Right cardiac atrium (tissue), 5 donors: Measurements from ENCODE around the gene FHIT. TPM values are rescaled to one million over a fixed set of nuclear protein-coding genes. Genes with fewer than 3 reads are reported as not detected.
A peak's percentile ranks its signal among the peaks of the same experiment; 100 is the strongest.

Source experiments
- ATAC-seq, 2 donors: fragments of 200-7000 bp; cut with Tn5 transposase; one replicate each; pipeline versions ENCODE4 v1.8.0 to v1.9.1; 2020; ENCODE audit warnings: moderate library complexity in 2 of 2, mild to moderate bottlenecking in 1 of 2
- DNase-seq, 3 donors: peaks; one replicate each; pipeline ENCODE4 v3.0.0-alpha.2; 2020
- H3K27ac ChIP-seq: one replicate; pipeline ENCODE4 v1.5.1; 2013; ENCODE audit warnings: mild to moderate bottlenecking, low read length, control low read depth, moderate library complexity
- H3K27me3 ChIP-seq: one replicate; pipeline ENCODE4 v1.6.1; 2013; ENCODE audit not compliant: control insufficient read depth, insufficient read depth
- H3K4me1 ChIP-seq: one replicate; pipeline ENCODE4 v1.6.1; 2013; ENCODE audit warnings: low read length; ENCODE audit not compliant: control insufficient read depth, insufficient read depth
- H3K4me3 ChIP-seq: one replicate; pipeline ENCODE4 v1.5.1; 2013; ENCODE audit warnings: low read length, control low read depth
- H3K9me3 ChIP-seq: one replicate; pipeline ENCODE4 v1.6.1; 2013; ENCODE audit warnings: low read length; ENCODE audit not compliant: control insufficient read depth
- WGBS: extraction: QIAGEN DNeasy Blood & Tissue Kit; methylation state at CpG from one replicate; pipeline ENCODE4 v1.1.7; 2013; 5-methylcytosine and 5-hydroxymethylcytosine counted together
- intact Hi-C, 4 donors: fragments of 100-400 bp; cut with DNase I; formaldehyde crosslinking; loops; one replicate each; pipeline versions ENCODE4 v1.11.0 to v1.14.0; 2022 to 2023
- polyA plus RNA-seq: library from polyadenylated mRNA; stranded (reverse); fragments of 200-250 nt; gene quantifications from one replicate; pipeline ENCODE4 v1.2.3, GENCODE V29; 2013
- total RNA-seq, 4 donors: library from RNA; stranded (reverse); fragmentation: NEBNext Ultra II Directional; extraction: Animal tissue kit (Norgen Biotek cat#: 25700); gene quantifications; one replicate each; pipeline ENCODE4 v1.2.1, GENCODE V29; 2021
- donor health status: healthy with polysubstance abuse.
- donor health status: DM: no; HTN: yes; CAD: no.
- donor health status: DM: no; HTN: no; CAD: no.
- donor health status: DM: no; HTN: yes; CAD: no; lungs with severe emphysema.
- donor health status: DM: yes; HTN: yes; CAD: no.

The FHIT gene
- total and polyA plus RNA-seq, 5 donors, result 16.5 to 25.8 (median 21.4) TPM

- 71% methylated on average over 4 of the region's 4 CpGs for WGBS
- H3K4me3 ChIP-seq, result no peak overlapping the region
Measured at GRCh38 chr3:60920519-60920918, 330.7 kb downstream of the FHIT start.

DNA sequence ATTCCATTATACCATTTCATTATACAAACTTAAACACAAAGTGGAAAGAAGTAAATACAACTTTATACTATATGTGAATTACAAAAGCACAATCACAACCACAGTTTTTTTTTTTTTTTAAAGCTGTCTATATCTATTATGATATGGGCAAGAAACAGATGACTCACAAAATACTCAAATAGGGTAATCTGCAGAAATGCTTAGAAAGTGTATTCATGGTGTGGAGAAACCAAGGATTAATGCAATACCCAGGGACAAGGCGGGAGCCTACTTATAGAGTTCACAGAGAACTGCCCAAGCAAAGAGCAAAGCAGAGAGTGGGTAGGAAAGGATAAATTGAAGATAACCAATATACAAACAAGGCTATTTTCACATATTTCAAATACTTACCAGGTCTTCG, 332.0 kb downstream of the FHIT start:
- no peak for DNase-seq
- H3K27ac ChIP-seq, result no peak overlapping the region
- H3K9me3 ChIP-seq, result no peaks in the 10 kb centered on the region
- ATAC-seq, result no peak
- H3K4me1 ChIP-seq, result no peaks in the 10 kb centered on the region
- intact Hi-C loops, result no loop called here
- WGBS, result 96% methylated on average over 2 of the region's 2 CpGs
- H3K4me3 ChIP-seq, result no peak overlapping the region
- H3K27me3 ChIP-seq, result no peaks in the 10 kb centered on the region

More at GRCh38 chr3:60920519-60920918, 330.7 kb downstream of the FHIT start:
- no peaks in the 10 kb centered on the region for H3K4me1 ChIP-seq
- intact Hi-C loops, result no loop called here
- no peaks in the 10 kb centered on the region for H3K27me3 ChIP-seq
- ATAC-seq, result no peak
- H3K27ac ChIP-seq, result no peak overlapping the region
- DNase-seq, result no peak
- no peaks in the 10 kb centered on the region for H3K9me3 ChIP-seq

GRCh38 chr3:60917141-60917540, 334.1 kb downstream of the FHIT start:
- ATAC-seq (no peak), DNase-seq (peak in 2 of 3 donors; percentile 48 to 80)
- intact Hi-C loops, result no loop called here
- H3K27me3 ChIP-seq, result no peaks in the 10 kb centered on the region
- H3K4me3 ChIP-seq, result no peak overlapping the region
- H3K27ac ChIP-seq, result no peak overlapping the region
- 74% methylated on average over 1 of the region's 1 CpG for WGBS
- no peaks in the 10 kb centered on the region for H3K4me1 ChIP-seq
- H3K9me3 ChIP-seq, result no peaks in the 10 kb centered on the region

- Histone ChIP-seq H3K4me1 (no peaks in the 10 kb centered on the region), H3K9me3 (no peaks in the 10 kb centered on the region), H3K27ac (no peak overlapping the region), H3K27me3 (no peaks in the 10 kb centered on the region), H3K4me3 (no peak overlapping the region)
- intact Hi-C loops, result no loop called here
- 55% methylated on average over 4 of the region's 4 CpGs for WGBS
- ATAC-seq, result no peak
- no peak for DNase-seq
Measured at GRCh38 chr3:60916546-60916945, 334.7 kb downstream of the FHIT start.

- Histone ChIP-seq H3K27ac (no peak overlapping the region), H3K27me3 (no peaks in the 10 kb centered on the region), H3K9me3 (no peaks in the 10 kb centered on the region), H3K4me3 (no peak overlapping the region), H3K4me1 (no peaks in the 10 kb centered on the region)
- 78% methylated on average over 1 of the region's 1 CpG for WGBS
- intact Hi-C loops, result no loop called here
- DNase-seq, result no peak
- ATAC-seq, result no peak
Measured at GRCh38 chr3:60913474-60913873, 337.8 kb downstream of the FHIT start.

- Histone ChIP-seq H3K27me3 (no peaks in the 10 kb centered on the region), H3K4me3 (no peak overlapping the region), H3K4me1 (no peaks in the 10 kb centered on the region), H3K9me3 (no peaks in the 10 kb centered on the region), H3K27ac (no peak overlapping the region)
- WGBS, result 57% methylated on average over 1 of the region's 1 CpG
- intact Hi-C loops, result no loop called here
- ATAC-seq, result no peak
- DNase-seq, result no peak
Measured at GRCh38 chr3:60912876-60913275, 338.4 kb downstream of the FHIT start.

DNA sequence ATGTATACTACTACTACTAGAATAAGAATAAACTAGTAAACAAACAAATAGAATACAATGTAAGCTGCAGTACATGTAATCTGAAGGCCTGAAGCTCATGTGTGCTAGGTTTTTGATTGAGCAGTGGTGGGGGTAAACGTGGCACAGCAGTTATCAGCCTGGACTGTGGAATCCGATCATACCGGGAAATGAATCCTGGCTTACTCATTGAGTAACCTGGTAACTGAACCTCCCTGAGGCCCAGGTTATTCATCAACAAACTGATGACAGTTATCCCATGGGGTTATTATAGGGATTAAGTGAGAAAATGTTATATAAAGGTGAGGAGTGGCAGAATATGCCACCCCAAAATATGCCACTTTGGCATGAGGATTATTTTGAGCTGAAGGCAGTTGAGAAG, 339.1 kb downstream of the FHIT start:
- Histone ChIP-seq H3K27me3 (no peaks in the 10 kb centered on the region), H3K4me1 (no peaks in the 10 kb centered on the region), H3K9me3 (no peaks in the 10 kb centered on the region), H3K27ac (no peak overlapping the region), H3K4me3 (no peak overlapping the region)
- WGBS, result 91% methylated on average over 3 of the region's 3 CpGs
- ATAC-seq (no peak), DNase-seq (no peak)
- intact Hi-C loops, result no loop called here

- 57% methylated on average over 2 of the region's 2 CpGs for WGBS
- ATAC-seq, result no peak
- intact Hi-C loops, result no loop called here
Measured at GRCh38 chr3:60909526-60909925, 341.7 kb downstream of the FHIT start.

DNA sequence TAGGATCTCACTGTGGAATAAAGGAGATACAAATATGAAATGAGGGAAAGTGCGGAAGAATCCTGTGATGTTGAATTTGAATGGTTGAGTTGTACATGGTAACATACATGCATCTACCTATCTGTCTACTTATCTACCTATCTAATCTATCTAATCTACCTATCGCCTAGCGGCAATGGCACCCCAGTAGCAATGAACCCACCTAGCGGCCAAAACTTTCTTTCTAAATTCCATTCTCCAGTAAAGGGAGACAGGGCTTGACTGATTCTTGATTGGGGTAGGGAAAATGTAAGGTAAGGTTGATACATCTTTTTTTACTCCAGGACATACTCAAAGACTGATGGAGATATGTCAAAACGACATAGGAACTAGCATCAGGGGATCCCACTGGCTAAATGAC, 345.0 kb downstream of the FHIT start:
- WGBS, result 86% methylated on average over 5 of the region's 5 CpGs
- H3K27me3 ChIP-seq, result no peaks in the 10 kb centered on the region
- H3K9me3 ChIP-seq, result no peaks in the 10 kb centered on the region
- H3K27ac ChIP-seq, result no peak overlapping the region
- no peak overlapping the region for H3K4me3 ChIP-seq
- ATAC-seq (no peak), DNase-seq (no peak)
- intact Hi-C loops, result no loop called here
- no peaks in the 10 kb centered on the region for H3K4me1 ChIP-seq

More at GRCh38 chr3:60909526-60909925, 341.7 kb downstream of the FHIT start:
- no peak for DNase-seq
- H3K4me1 ChIP-seq, result no peaks in the 10 kb centered on the region
- H3K27ac ChIP-seq, result no peak overlapping the region
- H3K27me3 ChIP-seq, result no peaks in the 10 kb centered on the region
- no peaks in the 10 kb centered on the region for H3K9me3 ChIP-seq
- no peak overlapping the region for H3K4me3 ChIP-seq

DNA sequence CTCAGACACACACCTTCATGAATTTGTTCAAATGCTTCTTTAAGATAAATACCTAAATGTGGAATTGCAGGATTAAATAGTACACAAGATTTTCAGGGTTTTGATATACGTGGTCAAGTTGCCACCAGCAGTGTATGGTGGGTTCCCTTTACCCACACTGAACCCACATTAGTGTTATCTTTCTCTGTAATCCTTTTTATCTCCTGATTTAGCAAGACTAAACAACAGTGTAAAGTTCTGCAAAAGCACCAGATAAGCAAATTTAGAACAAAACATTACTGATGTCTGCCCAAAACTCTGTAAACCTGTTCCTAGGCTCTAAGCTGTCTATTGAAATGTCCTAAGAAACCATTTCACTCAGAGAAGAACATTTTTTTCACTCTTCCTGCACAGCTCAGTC, 352.9 kb downstream of the FHIT start:
- ATAC-seq (no peak), DNase-seq (no peak)
- Histone ChIP-seq H3K9me3 (no peaks in the 10 kb centered on the region), H3K4me1 (no peaks in the 10 kb centered on the region), H3K27ac (no peak overlapping the region), H3K27me3 (no peaks in the 10 kb centered on the region), H3K4me3 (no peak overlapping the region)
- 64% methylated on average over 1 of the region's 1 CpG for WGBS
- intact Hi-C loops, result no loop called here

DNA sequence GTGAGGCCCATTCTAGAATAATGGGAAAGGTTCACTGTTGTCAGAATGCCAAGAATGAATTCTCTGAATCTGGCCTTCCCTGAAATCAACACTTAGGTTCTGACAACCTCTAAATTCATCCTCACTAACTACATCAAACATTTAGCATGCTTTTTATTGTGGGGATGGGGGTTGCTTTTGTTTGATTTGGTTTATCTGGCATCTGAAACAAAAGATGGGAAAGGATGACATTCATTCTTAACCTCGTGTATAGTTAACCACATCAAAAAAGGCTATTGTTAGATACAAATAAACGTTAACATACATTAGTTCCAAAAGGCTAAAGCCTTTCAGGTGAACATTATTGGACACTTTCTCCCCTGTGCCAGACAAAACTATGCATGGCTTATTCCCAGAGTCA, 357.3 kb downstream of the FHIT start:
- intact Hi-C loops, result no loop called here
- ATAC-seq (no peak), DNase-seq (no peak)
- no peaks in the 10 kb centered on the region for H3K27me3 ChIP-seq
- H3K27ac ChIP-seq, result no peak overlapping the region
- 75% methylated on average over 2 of the region's 2 CpGs for WGBS
- H3K4me1 ChIP-seq, result no peaks in the 10 kb centered on the region
- no peak overlapping the region for H3K4me3 ChIP-seq
- no peaks in the 10 kb centered on the region for H3K9me3 ChIP-seq

GRCh38 chr3:60890226-60890625, 361.0 kb downstream of the FHIT start:
- no peaks in the 10 kb centered on the region for H3K4me1 ChIP-seq
- no peak overlapping the region for H3K4me3 ChIP-seq
- intact Hi-C loops, result no loop called here
- H3K27me3 ChIP-seq, result no peaks in the 10 kb centered on the region
- no peak overlapping the region for H3K27ac ChIP-seq
- ATAC-seq, result no peak
- WGBS, result 73% methylated on average over 5 of the region's 5 CpGs
- no peaks in the 10 kb centered on the region for H3K9me3 ChIP-seq
- no peak for DNase-seq
